ENCODE data around the gene PGAP6. TPM values are rescaled to one million over a fixed set of nuclear protein-coding genes. Genes with fewer than 3 reads are reported as not detected.
"Not testable (repeated sequence)": the region's sequence is repeated elsewhere in the genome, so short reads cannot be mapped to it uniquely, and the experiment has no call there.

The PGAP6 gene
- total and polyA plus RNA-seq, 2 of the 13 experiments (the other 11 are each of a cell fraction or from before 2014, with no cell fraction given), result 52.7 to 136 TPM

DNA sequence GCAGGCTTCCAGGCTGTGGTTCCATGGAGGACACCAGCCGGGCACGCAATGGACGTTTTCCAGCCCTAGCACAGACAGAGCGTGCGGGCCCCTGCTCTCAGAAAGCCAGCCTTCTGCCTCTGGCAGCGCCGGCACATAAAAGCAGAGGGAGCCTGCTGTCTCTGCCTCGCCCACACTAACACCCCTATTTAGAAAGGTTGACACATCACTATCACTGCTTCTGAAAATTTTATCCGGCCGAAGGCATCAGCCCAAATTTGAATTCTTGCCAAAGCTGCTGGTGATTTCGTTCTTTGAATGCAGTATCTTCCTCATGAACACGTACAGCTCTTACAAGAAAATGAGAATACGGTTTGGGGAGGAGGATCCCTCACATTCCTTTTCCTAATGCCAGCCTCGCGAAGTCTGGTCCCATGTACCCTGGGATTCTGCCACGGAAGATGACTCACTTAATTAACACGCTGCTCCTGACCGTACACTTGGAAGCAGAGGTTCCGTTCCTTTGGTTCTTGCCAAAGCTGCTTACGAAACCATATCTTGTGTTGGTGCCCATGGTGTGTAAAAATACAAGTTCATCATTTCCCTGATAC, 42.4 kb upstream of the PGAP6 start (continued):
- TF ChIP-seq, protein P1, sequence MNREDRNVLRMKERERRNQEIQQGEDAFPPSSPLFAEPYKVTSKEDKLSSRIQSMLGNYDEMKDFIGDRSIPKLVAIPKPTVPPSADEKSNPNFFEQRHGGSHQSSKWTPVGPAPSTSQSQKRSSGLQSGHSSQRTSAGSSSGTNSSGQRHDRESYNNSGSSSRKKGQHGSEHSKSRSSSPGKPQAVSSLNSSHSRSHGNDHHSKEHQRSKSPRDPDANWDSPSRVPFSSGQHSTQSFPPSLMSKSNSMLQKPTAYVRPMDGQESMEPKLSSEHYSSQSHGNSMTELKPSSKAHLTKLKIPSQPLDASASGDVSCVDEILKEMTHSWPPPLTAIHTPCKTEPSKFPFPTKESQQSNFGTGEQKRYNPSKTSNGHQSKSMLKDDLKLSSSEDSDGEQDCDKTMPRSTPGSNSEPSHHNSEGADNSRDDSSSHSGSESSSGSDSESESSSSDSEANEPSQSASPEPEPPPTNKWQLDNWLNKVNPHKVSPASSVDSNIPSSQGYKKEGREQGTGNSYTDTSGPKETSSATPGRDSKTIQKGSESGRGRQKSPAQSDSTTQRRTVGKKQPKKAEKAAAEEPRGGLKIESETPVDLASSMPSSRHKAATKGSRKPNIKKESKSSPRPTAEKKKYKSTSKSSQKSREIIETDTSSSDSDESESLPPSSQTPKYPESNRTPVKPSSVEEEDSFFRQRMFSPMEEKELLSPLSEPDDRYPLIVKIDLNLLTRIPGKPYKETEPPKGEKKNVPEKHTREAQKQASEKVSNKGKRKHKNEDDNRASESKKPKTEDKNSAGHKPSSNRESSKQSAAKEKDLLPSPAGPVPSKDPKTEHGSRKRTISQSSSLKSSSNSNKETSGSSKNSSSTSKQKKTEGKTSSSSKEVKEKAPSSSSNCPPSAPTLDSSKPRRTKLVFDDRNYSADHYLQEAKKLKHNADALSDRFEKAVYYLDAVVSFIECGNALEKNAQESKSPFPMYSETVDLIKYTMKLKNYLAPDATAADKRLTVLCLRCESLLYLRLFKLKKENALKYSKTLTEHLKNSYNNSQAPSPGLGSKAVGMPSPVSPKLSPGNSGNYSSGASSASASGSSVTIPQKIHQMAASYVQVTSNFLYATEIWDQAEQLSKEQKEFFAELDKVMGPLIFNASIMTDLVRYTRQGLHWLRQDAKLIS (CRISPR knock-in tag; IDR thresholded peaks at IDR 0.05), result no peak
- TF ChIP-seq ZBTB1 (CRISPR knock-in tag; IDR thresholded peaks at IDR 0.05; ENCODE audit: borderline replicate concordance), result no peak

- DNase-seq (ENCODE audit: low spot score); H3K9me3 ChIP-seq (ENCODE audit: low read length); H3K27me3 ChIP-seq (ENCODE audit: control insufficient read depth in 1 of 2, insufficient read depth in 2 of 2, low read length in 2 of 2); FAIRE-seq; ATAC-seq; H2AFZ ChIP-seq (ENCODE audit: low read length); H4K20me1 ChIP-seq (ENCODE audit: insufficient read depth, low read length); in situ Hi-C loops (cut with HindIII; ENCODE audit: extremely low pct_ligation_motif_present, low pct_unique_long_range_greater_than_20kb); BruUV-seq (replicated peaks); H3K9ac ChIP-seq (ENCODE audit: insufficient read depth, low read depth, low read length); CTCF ChIA-PET (ENCODE audit: low intra/inter-chr PET ratio, low total read pairs); intact Hi-C loops (cut with micrococcal nuclease; ENCODE audit: unreplicated experiment); H3K36me3 ChIP-seq (replicated peaks in 1 of 2; ENCODE audit: control insufficient read depth in 1 of 2, insufficient read depth in 2 of 2, low read length in 2 of 2); H3K27ac ChIP-seq (ENCODE audit: extremely low read length, insufficient read depth, low read length); H3K4me3 ChIP-seq (replicated peaks in 1 of 3; ENCODE audit: insufficient read depth in 1 of 3, low read depth in 2 of 3, low read length in 3 of 3); H3K4me2 ChIP-seq (ENCODE audit: low read depth, low read length): not testable (repeated sequence)
- H3K79me2 ChIP-seq (ENCODE audit: insufficient read depth, low read length), result peaks cover 10% of the 10 kb centered on the region
- WGBS (ENCODE audit: low lambda C conversion rate), result 88% methylated on average over 13 of the region's 13 CpGs
- POLR2A ChIA-PET, result interaction anchor here (1.0 kb wide), 1 partner anchor 21 kb away, joined by 3 read pairs; the partner anchor contains the start of gene DECR2
- peaks cover 23% of the 10 kb centered on the region for H3K4me1 ChIP-seq (ENCODE audit: insufficient read depth, low read length)
Observed at GRCh38 chr16:422179-422578, 40.4 kb upstream of the PGAP6 start.

GRCh38 chr16:415170-415498, 33.4 kb upstream of the PGAP6 start:
- H3K9ac ChIP-seq (ENCODE audit: insufficient read depth, low read depth, low read length); H3K4me2 ChIP-seq (ENCODE audit: low read depth, low read length); H3K27me3 ChIP-seq (ENCODE audit: control insufficient read depth in 1 of 2, insufficient read depth in 2 of 2, low read length in 2 of 2); in situ Hi-C loops (cut with HindIII; ENCODE audit: extremely low pct_ligation_motif_present, low pct_unique_long_range_greater_than_20kb); H3K36me3 ChIP-seq (replicated peaks in 1 of 2; ENCODE audit: control insufficient read depth in 1 of 2, insufficient read depth in 2 of 2, low read length in 2 of 2); BruUV-seq (replicated peaks); ATAC-seq; H2AFZ ChIP-seq (ENCODE audit: low read length); H3K79me2 ChIP-seq (ENCODE audit: insufficient read depth, low read length); H3K9me3 ChIP-seq (ENCODE audit: low read length); H3K4me3 ChIP-seq (replicated peaks in 1 of 3; ENCODE audit: insufficient read depth in 1 of 3, low read depth in 2 of 3, low read length in 3 of 3); CTCF ChIA-PET (ENCODE audit: low intra/inter-chr PET ratio, low total read pairs); intact Hi-C loops (cut with micrococcal nuclease; ENCODE audit: unreplicated experiment); DNase-seq (ENCODE audit: low spot score); H4K20me1 ChIP-seq (ENCODE audit: insufficient read depth, low read length); H3K27ac ChIP-seq (ENCODE audit: extremely low read length, insufficient read depth, low read length); FAIRE-seq: not testable (repeated sequence)
- POLR2A ChIA-PET, result interaction anchor here (2.2 kb wide), 1 partner anchor 10 kb away, joined by 9 read pairs; no protein-coding TSS in a partner anchor
- peaks cover 17% of the 10 kb centered on the region for H3K4me1 ChIP-seq (ENCODE audit: insufficient read depth, low read length)
- WGBS (ENCODE audit: low lambda C conversion rate), result 87% methylated on average over 3 of the region's 3 CpGs
